NT2/D1 (cell line): ENCODE measurements around the gene CLIP2.
"Not testable (repeated sequence)": the region's sequence is repeated elsewhere in the genome, so short reads cannot be mapped to it uniquely, and the experiment has no call there.

Experiments
- DNase-seq: peaks from one replicate; pipeline ENCODE4 v3.0.0-alpha.2; 2011; ENCODE audit warnings: low read depth, low spot score
- H3K27me3 ChIP-seq: 2 replicates; pipeline ENCODE4 v1.6.0; 2011; ENCODE audit warnings: mild to moderate bottlenecking; ENCODE audit not compliant: insufficient read length, insufficient read depth
- H3K36me3 ChIP-seq: 2 replicates; pipeline ENCODE4 v1.6.1; 2011; ENCODE audit warnings: mild to moderate bottlenecking, low read length, mixed read lengths; ENCODE audit not compliant: insufficient read depth, insufficient read length
- H3K4me1 ChIP-seq: 2 replicates; pipeline ENCODE4 v1.5.1; 2011; ENCODE audit not compliant: insufficient read depth, insufficient read length
- H3K4me3 ChIP-seq: 2 replicates; pipeline ENCODE4 v1.5.1; 2011; ENCODE audit warnings: low read depth; ENCODE audit not compliant: insufficient read length
- H3K9ac ChIP-seq: 2 replicates; pipeline ENCODE4 v1.6.0; 2011; ENCODE audit warnings: low read depth; ENCODE audit not compliant: insufficient read length
- H3K9me3 ChIP-seq: 2 replicates; pipeline ENCODE4 v1.5.1; 2011; ENCODE audit warnings: mild to moderate bottlenecking, low read length; ENCODE audit not compliant: insufficient read depth
- SUZ12 ChIP-seq: IDR thresholded peaks from 2 replicates; pipeline ENCODE4 v1.6.1; 2011; ENCODE audit not compliant: insufficient read length, insufficient read depth; ENCODE audit errors: extremely low read depth
- YY1 ChIP-seq: IDR thresholded peaks from 2 replicates; pipeline ENCODE4 v1.6.1; 2011; ENCODE audit not compliant: insufficient read length, insufficient read depth
- ZNF274 ChIP-seq: IDR thresholded peaks from 2 replicates; pipeline ENCODE4 v1.6.1; 2011; ENCODE audit warnings: mild to moderate bottlenecking, low read depth, low read length

The CLIP2 gene

GRCh38 chr7:74424291-74424880 lies 135.2 kb downstream of the CLIP2 start:
- H3K4me3 ChIP-seq, result no peak overlapping the region
- H3K9ac ChIP-seq, result no peak overlapping the region
- DNase-seq, result no peak
- no peaks in the 10 kb centered on the region for H3K27me3 ChIP-seq
- H3K36me3 ChIP-seq, result no peaks in the 10 kb centered on the region
- no peaks in the 10 kb centered on the region for H3K9me3 ChIP-seq
- H3K4me1 ChIP-seq, result peaks cover 5% of the 10 kb centered on the region
- TF ChIP-seq SUZ12, result no peak
- no peak for TF ChIP-seq ZNF274
- no peak for TF ChIP-seq YY1

DNA sequence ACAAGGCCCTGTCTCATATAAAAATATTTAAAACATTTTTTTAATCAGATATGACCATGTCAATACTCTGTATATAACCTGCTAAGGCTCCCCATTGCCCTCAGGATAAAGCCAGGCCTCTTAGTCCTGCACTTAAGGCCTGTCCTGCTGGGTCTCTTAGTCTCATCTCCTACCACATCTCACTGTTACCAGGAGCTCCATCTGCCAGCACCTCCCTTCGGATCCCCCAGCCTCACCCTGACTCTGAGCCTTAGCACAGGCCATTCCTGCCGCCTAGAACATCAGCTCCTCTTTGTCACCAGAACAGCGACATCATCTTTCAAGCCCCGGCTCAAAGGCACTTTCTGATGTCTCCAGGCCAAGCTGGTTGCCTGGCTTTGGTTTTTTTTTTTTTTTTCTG lies 138.8 kb downstream of the CLIP2 start:
- H3K4me1 ChIP-seq, result peaks cover 10% of the 10 kb centered on the region
- DNase-seq, result peak; percentile 32
- no peaks in the 10 kb centered on the region for H3K27me3 ChIP-seq
- H3K9ac ChIP-seq, result no peak overlapping the region
- TF ChIP-seq SUZ12, result no peak
- TF ChIP-seq ZNF274, result no peak
- TF ChIP-seq YY1, result no peak
- H3K4me3 ChIP-seq, result no peak overlapping the region
- no peaks in the 10 kb centered on the region for H3K36me3 ChIP-seq
- H3K9me3 ChIP-seq, result no peaks in the 10 kb centered on the region

DNA sequence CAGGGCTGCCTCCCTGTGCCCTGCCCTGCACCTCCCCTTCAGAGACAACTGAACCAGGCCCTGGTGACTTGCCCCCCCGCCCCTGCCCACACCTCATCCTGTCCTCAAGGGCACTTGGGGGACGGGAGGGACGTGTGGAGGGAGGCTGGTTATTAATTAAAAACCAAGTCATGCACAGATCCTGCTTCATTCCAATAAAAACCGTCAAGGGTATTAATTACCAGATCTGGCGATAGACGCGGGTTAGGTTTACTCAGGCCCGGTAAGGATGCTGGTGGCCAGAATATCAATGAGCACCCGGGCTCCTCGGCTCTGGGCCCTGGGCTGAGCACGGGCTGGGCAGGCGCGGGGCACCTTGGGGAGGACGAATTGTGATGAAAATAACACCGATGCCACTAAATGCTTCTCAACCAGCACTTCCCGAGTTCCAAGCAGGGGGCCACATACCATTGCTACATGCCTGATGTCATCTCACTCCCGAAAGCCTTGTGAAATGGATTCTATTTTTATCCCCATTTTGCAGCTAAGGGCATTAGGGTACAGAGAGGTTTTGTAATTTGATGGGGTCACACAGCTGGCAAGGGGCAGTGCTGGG lies 140.0 kb downstream of the CLIP2 start:
- H3K9ac ChIP-seq, result no peak overlapping the region
- H3K36me3 ChIP-seq, result no peaks in the 10 kb centered on the region
- DNase-seq, result peak; percentile 74
- H3K4me1 ChIP-seq, result peaks cover 13% of the 10 kb centered on the region
- TF ChIP-seq ZNF274 (no peak), SUZ12 (no peak), YY1 (no peak)
- no peak overlapping the region for H3K4me3 ChIP-seq
- no peaks in the 10 kb centered on the region for H3K27me3 ChIP-seq
- no peaks in the 10 kb centered on the region for H3K9me3 ChIP-seq

GRCh38 chr7:74430409-74430808 lies 141.2 kb downstream of the CLIP2 start:
- not testable (repeated sequence) for H3K9me3 ChIP-seq

DNA sequence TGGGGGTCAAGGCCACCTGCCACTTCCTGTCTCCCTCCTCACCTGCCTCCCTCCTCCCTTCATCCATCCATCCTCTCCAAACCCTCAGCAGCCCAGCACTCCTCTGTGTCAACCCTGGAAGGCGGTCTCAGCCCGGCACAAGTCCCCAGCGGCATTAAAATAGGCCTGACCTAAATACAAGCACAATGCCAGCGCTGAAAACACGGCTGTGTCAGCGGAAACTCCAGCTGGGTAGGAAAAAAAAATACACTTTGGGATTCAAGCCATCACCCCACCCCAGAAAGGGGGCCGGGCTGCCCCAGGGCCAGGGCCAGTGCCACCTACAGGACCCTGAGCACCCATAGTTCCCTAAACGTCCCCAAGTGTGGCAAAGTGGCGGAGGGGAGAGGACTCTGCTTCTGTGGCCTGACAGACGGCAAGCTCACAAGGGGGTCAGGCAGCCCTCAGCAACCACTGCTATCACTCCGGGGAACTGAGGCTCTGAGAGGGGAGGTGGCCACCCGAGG lies 141.8 kb downstream of the CLIP2 start:
- H3K27me3 ChIP-seq, result no peaks in the 10 kb centered on the region
- no peaks in the 10 kb centered on the region for H3K9me3 ChIP-seq
- TF ChIP-seq ZNF274 (no peak), SUZ12 (no peak), YY1 (no peak)
- H3K36me3 ChIP-seq, result no peaks in the 10 kb centered on the region
- peak overlapping the region; percentile 64 for H3K9ac ChIP-seq
- no peak overlapping the region for H3K4me3 ChIP-seq
- H3K4me1 ChIP-seq, result peaks cover 15% of the 10 kb centered on the region
- DNase-seq, result no peak

More at GRCh38 chr7:74430409-74430808, 141.2 kb downstream of the CLIP2 start:
- not testable (repeated sequence) for H3K4me3 ChIP-seq, DNase-seq, H3K27me3 ChIP-seq, H3K36me3 ChIP-seq, H3K9ac ChIP-seq
- peaks cover 15% of the 10 kb centered on the region for H3K4me1 ChIP-seq

- H3K4me3 ChIP-seq, H3K4me1 ChIP-seq, H3K9me3 ChIP-seq, H3K36me3 ChIP-seq, H3K27me3 ChIP-seq, H3K9ac ChIP-seq, DNase-seq: not testable (repeated sequence)
Observed at GRCh38 chr7:74437291-74437571, 148.0 kb downstream of the CLIP2 start.

- Histone ChIP-seq H3K9me3 (no peaks in the 10 kb centered on the region), H3K9ac (no peak overlapping the region), H3K4me1 (peaks cover 5% of the 10 kb centered on the region), H3K36me3 (no peaks in the 10 kb centered on the region), H3K27me3 (no peaks in the 10 kb centered on the region), H3K4me3 (no peak overlapping the region)
- TF ChIP-seq ZNF274, result no peak
- no peak for TF ChIP-seq YY1
- no peak for TF ChIP-seq SUZ12
- DNase-seq, result no peak
Observed at GRCh38 chr7:74438327-74438726, 149.1 kb downstream of the CLIP2 start.

DNA sequence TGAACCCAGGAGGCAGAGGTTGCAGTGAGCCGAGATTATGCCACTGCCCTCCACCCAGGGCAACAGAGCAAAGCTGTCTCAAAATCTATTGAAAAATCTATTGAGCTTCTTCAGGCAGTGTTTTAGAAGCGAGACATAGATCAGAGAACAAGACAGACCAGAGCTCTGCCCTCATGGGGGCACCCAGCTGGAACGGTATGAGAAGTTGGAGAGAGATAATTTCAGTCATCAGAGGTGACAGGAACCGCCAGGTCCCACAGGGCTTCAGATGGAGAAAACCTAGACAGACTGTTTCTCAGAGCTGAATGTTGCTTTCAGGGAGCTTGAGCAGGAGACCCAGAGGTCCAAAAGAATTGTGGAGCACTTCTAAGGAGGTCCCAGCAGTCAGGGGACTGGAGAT lies 150.3 kb downstream of the CLIP2 start:
- H3K36me3 ChIP-seq, result no peaks in the 10 kb centered on the region
- H3K27me3 ChIP-seq, result no peaks in the 10 kb centered on the region
- TF ChIP-seq YY1 (no peak), ZNF274 (no peak), SUZ12 (no peak)
- no peaks in the 10 kb centered on the region for H3K9me3 ChIP-seq
- peaks cover 5% of the 10 kb centered on the region for H3K4me1 ChIP-seq
- no peak overlapping the region for H3K9ac ChIP-seq
- DNase-seq, result no peak
- H3K4me3 ChIP-seq, result no peak overlapping the region

DNA sequence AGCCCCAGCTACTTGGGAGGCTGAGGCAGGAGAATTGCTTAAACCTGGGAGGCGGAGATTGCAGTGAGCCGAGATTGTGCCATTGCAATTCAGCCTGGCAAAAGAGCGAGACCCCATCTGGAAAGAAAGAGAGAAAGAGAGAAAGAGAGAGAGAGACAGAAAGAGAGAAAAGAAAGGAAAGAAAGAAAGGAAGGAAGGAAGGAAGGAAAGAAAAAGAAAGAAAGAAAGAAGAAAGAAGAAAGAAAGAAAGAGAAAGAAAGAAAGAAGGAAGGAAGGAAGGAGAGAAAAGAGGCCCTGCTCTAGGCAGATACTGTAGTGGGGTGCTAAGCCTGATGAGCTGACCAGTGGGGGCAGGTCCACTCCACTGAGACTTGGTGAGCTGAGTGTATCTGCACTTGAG lies 150.9 kb downstream of the CLIP2 start:
- H3K4me1 ChIP-seq, H3K4me3 ChIP-seq, H3K27me3 ChIP-seq, H3K9me3 ChIP-seq, DNase-seq, H3K36me3 ChIP-seq, H3K9ac ChIP-seq: not testable (repeated sequence)
